Raji (cell line): ENCODE results near the gene C6orf136.
A peak's percentile ranks its signal among the peaks of the same experiment; 100 is the strongest.

ENCODE experiments used
- POLR2A ChIP-seq: IDR thresholded peaks from 2 replicates; pipeline ENCODE4 v1.6.1; 2011; ENCODE audit warnings: low read depth, low read length, control low read depth; ENCODE audit not compliant: insufficient read depth

C6orf136 gene

GRCh38 chr6:30644769-30645168, 2.2 kb upstream of the C6orf136 start:
- TF ChIP-seq POLR2A = no peak

GRCh38 chr6:30645989-30646388, 944 bp upstream of the C6orf136 start:
- no peak for TF ChIP-seq POLR2A

- peak; percentile 88 for TF ChIP-seq POLR2A
These were observed 546 bp downstream of the C6orf136 start for GRCh38 chr6:30647242-30648116.

GRCh38 chr6:30651143-30651542, 4.2 kb downstream of the C6orf136 start:
- TF ChIP-seq POLR2A = no peak

- TF ChIP-seq POLR2A = no peak
These were observed 8.1 kb downstream of the C6orf136 start for GRCh38 chr6:30654798-30655742.

- TF ChIP-seq POLR2A = no peak
These were observed 8.8 kb downstream of the C6orf136 start for GRCh38 chr6:30655743-30656094.

GRCh38 chr6:30656513-30656912, 9.6 kb downstream of the C6orf136 start:
- TF ChIP-seq POLR2A = no peak

GRCh38 chr6:30657454-30657853, 10.5 kb downstream of the C6orf136 start:
- no peak for TF ChIP-seq POLR2A

- TF ChIP-seq POLR2A = no peak
These were observed 18.2 kb downstream of the C6orf136 start for GRCh38 chr6:30664994-30665767.

GRCh38 chr6:30670760-30671527, 24.0 kb downstream of the C6orf136 start:
- no peak for TF ChIP-seq POLR2A

GRCh38 chr6:30672445-30673253, 25.7 kb downstream of the C6orf136 start, which contains the start of gene DHX16:
DHX16 (minus strand) TSS chr6:30673006; CDS start chr6:30672841, 165 bp downstream.
- peak; percentile 84 for TF ChIP-seq POLR2A

GRCh38 chr6:30676660-30677285, 29.8 kb downstream of the C6orf136 start:
- TF ChIP-seq POLR2A = no peak
